Panc1 (cell line): ENCODE measurements around the gene DDX27.

ENCODE experiments used
- CTCF ChIP-seq: fragments of 450-650 bp; IDR thresholded peaks from 2 replicates; pipeline ENCODE4 v1.5.1; 2017; ENCODE audit warnings: mild to moderate bottlenecking
- POLR2AphosphoS5 ChIP-seq: IDR thresholded peaks from 2 replicates; pipeline ENCODE4 v1.6.1; 2012; ENCODE audit warnings: mild to moderate bottlenecking, low read depth, low read length, moderate library complexity
- SIN3A ChIP-seq: IDR thresholded peaks from 2 replicates; pipeline ENCODE4 v1.6.1; 2012; ENCODE audit warnings: low read depth, mild to moderate bottlenecking, low read length, moderate library complexity, borderline replicate concordance; ENCODE audit not compliant: insufficient read depth

- no peak for TF ChIP-seq CTCF
- no peak for TF ChIP-seq POLR2AphosphoS5
- no peak for TF ChIP-seq SIN3A
Measured at GRCh38 chr20:49233226-49233625, 14.0 kb downstream of the DDX27 start.
